Left lung (tissue), 10 donors: ENCODE measurements around the gene SCYL2. TPM values are rescaled to one million over a fixed set of nuclear protein-coding genes. Genes with fewer than 3 reads are reported as not detected.
"Not testable (repeated sequence)": the region's sequence is repeated elsewhere in the genome, so short reads cannot be mapped to it uniquely, and the experiment has no call there.

ENCODE experiments used
- ATAC-seq: fragments of 200-7000 bp; cut with Tn5 transposase; one replicate; pipeline ENCODE4 v1.9.1; 2020; ENCODE audit warnings: moderate library complexity
- DNase-seq, 4 donors: peaks; one replicate each; pipeline ENCODE4 v3.0.0-alpha.2; 2013 to 2020
- H3K27ac ChIP-seq, 2 donors: fragments of 200-600 bp; sonication (generic) in 1 of 2; one replicate each; pipeline versions ENCODE4 v1.5.0 to v1.8.0; 2020 to 2021
- H3K27me3 ChIP-seq, 2 donors: fragments of 200-600 bp; sonication (generic) in 1 of 2; one replicate each; pipeline versions ENCODE4 v1.5.0 to v1.8.0; 2020 to 2021
- H3K36me3 ChIP-seq, 2 donors: fragments of 200-600 bp; sonication (generic) in 1 of 2; one replicate each; pipeline versions ENCODE4 v1.5.0 to v1.8.0; 2020 to 2021
- H3K4me1 ChIP-seq, 2 donors: fragments of 200-600 bp; one replicate each; pipeline ENCODE4 v1.8.0; 2021
- H3K4me3 ChIP-seq, 2 donors: fragments of 200-600 bp; sonication (generic) in 1 of 2; one replicate each; pipeline versions ENCODE4 v1.5.0 to v1.8.0; 2020 to 2021; ENCODE audit warnings: mild to moderate bottlenecking in 1 of 2
- H3K9me3 ChIP-seq, 2 donors: fragments of 200-600 bp; sonication (generic) in 1 of 2; one replicate each; pipeline versions ENCODE4 v1.5.0 to v1.8.0; 2020 to 2021
- intact Hi-C, 2 donors: fragments of 100-400 bp; cut with DNase I; formaldehyde crosslinking; loops; one replicate each; pipeline versions ENCODE4 v1.11.2 to v1.14.2; 2022
- polyA plus RNA-seq, 6 donors: library from polyadenylated mRNA; unstranded; fragments of 120-200 nt; gene quantifications; one replicate each; pipeline ENCODE4 v1.2.1, GENCODE V29; 2013; ENCODE audit not compliant: insufficient read length in 6 of 6
- total RNA-seq, 2 donors: library from RNA; stranded (reverse); fragmentation: NEBNext Ultra II Directional; extraction: Animal tissue kit (Norgen Biotek cat#: 25700); gene quantifications; one replicate each; pipeline ENCODE4 v1.2.1, GENCODE V29; 2021
- TF ChIP-seq, protein P1 (sequence below), 2 donors: fragments of 200-600 bp; sonication (generic) in 1 of 2; IDR thresholded peaks; one replicate each; pipeline versions ENCODE4 v1.5.0 to v1.8.0; 2021; ENCODE audit warnings: antibody characterized with exemption in 2 of 2
- donor health status: DM: no; HTN: yes; CAD: no.
- donor health status: DM: no; HTN: no; CAD: no.

SCYL2 gene
- total and polyA plus RNA-seq, 8 donors = 48.9 to 69.9 (median 60.8) TPM

DNA sequence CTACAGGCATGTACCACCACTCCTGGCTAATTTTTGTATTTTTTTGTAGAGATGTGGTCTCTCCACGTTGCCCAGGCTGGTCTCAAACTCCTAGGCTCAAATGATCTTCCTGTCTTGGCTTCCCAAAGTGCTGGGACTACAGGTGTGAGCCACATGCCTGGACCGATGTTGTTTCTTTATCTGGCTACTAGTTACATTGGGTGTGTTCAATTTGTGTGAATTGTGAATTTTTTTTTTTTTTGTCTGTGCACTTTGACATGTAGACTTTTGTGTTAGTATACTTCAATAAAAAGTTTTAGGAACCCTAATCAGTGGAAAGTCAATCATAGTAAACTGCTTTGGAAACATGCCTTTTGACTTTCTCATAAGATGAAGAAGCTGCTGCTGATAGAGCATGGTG, 65.9 kb downstream of the SCYL2 start:
- H3K9me3 ChIP-seq = no peaks in the 10 kb centered on the region
- ATAC-seq (no peak), DNase-seq (no peak)
- H3K36me3 ChIP-seq = peaks cover 0 to 84% of the 10 kb centered on the region in 2 donors
- H3K4me1 ChIP-seq = no peaks in the 10 kb centered on the region
- H3K27ac ChIP-seq = no peak overlapping the region
- no peaks in the 10 kb centered on the region for H3K27me3 ChIP-seq
- no peak overlapping the region for H3K4me3 ChIP-seq
- TF ChIP-seq, protein P1, sequence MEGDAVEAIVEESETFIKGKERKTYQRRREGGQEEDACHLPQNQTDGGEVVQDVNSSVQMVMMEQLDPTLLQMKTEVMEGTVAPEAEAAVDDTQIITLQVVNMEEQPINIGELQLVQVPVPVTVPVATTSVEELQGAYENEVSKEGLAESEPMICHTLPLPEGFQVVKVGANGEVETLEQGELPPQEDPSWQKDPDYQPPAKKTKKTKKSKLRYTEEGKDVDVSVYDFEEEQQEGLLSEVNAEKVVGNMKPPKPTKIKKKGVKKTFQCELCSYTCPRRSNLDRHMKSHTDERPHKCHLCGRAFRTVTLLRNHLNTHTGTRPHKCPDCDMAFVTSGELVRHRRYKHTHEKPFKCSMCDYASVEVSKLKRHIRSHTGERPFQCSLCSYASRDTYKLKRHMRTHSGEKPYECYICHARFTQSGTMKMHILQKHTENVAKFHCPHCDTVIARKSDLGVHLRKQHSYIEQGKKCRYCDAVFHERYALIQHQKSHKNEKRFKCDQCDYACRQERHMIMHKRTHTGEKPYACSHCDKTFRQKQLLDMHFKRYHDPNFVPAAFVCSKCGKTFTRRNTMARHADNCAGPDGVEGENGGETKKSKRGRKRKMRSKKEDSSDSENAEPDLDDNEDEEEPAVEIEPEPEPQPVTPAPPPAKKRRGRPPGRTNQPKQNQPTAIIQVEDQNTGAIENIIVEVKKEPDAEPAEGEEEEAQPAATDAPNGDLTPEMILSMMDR (IDR thresholded peaks at IDR 0.05) = no peak
- intact Hi-C loops = no loop called here

DNA sequence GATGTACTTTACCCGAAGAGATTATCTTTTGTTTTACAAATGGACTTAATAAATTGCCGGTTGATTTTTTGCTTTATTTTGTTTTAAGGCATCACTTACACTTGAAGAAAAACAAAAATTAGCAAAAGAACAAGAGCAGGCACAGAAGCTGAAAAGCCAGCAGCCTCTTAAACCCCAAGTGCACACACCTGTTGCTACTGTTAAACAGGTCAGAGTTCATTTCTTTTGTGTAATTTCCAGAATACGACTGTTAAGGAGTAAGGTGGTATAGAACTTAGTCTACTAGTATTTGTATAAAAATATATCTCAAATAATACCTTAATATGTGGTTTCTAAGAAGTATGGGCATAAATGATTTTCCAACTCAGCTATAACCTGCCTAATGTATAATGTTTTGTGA, 70.3 kb downstream of the SCYL2 start:
- ATAC-seq (peak; percentile 76), DNase-seq (peak in 1 of 4 donors; percentile 21)
- H3K9me3 ChIP-seq = no peaks in the 10 kb centered on the region
- intact Hi-C loops = no loop called here
- peaks cover 0 to 82% of the 10 kb centered on the region in 2 donors for H3K36me3 ChIP-seq
- no peak overlapping the region for H3K4me3 ChIP-seq
- no peaks in the 10 kb centered on the region for H3K27me3 ChIP-seq
- no peaks in the 10 kb centered on the region for H3K4me1 ChIP-seq
- no peak overlapping the region for H3K27ac ChIP-seq
- TF ChIP-seq, protein P1 (IDR thresholded peaks at IDR 0.05) = no peak

DNA sequence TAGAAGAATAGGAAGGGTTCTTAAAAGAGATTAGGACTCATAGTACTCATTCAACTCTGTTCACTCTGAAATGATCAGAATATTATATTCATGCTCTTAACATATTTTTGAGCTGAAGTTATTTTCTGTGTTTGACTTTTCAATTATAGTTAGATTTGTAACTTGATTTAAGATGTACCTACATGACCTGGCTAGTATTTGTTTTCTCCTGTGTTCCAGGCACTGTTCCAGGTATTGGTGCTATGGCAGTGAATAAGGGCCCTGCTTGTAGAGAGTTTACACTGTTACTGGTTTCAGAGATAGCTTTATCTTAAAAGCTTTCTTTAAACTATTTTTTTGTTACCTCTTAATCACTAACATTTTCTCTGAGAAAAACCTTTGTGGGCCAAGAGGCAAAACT, 70.8 kb downstream of the SCYL2 start:
- peaks cover 0 to 79% of the 10 kb centered on the region in 2 donors for H3K36me3 ChIP-seq
- H3K9me3 ChIP-seq = peaks cover 0 to 2% of the 10 kb centered on the region in 2 donors
- DNase-seq (peak in 3 of 4 donors; percentile 16 to 43 (median 42)), ATAC-seq (peak; percentile 94)
- no peaks in the 10 kb centered on the region for H3K27me3 ChIP-seq
- TF ChIP-seq, protein P1 (IDR thresholded peaks at IDR 0.05) = no peak
- H3K27ac ChIP-seq = no peak overlapping the region
- no peaks in the 10 kb centered on the region for H3K4me1 ChIP-seq
- intact Hi-C loops = no loop called here
- no peak overlapping the region for H3K4me3 ChIP-seq

DNA sequence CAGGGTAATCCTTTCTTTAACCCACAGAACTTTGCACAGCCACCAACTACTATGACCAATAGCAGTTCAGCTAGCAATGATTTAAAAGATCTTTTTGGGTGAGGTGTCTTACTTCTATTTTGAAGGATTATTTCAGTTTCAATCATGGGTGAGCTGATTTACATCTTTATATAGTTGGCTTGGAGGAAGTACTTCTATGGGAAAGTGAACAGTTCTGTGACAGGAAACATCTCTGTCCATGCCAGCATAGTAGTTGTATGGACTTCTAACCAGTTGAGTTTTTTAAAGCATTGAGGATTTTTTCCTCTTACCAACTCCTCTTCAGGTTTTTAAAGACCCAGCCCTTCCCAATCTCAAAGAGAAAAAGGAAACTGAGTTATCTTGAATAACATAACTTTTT, 72.1 kb downstream of the SCYL2 start:
- DNase-seq (no peak), ATAC-seq (no peak)
- Histone ChIP-seq H3K4me1 (no peaks in the 10 kb centered on the region), H3K27ac (no peak overlapping the region), H3K9me3 (peaks cover 0 to 2% of the 10 kb centered on the region in 2 donors), H3K4me3 (no peak overlapping the region), H3K36me3 (peaks cover 0 to 67% of the 10 kb centered on the region in 2 donors), H3K27me3 (no peaks in the 10 kb centered on the region)
- intact Hi-C loops = no loop called here
- TF ChIP-seq, protein P1 (IDR thresholded peaks at IDR 0.05) = no peak

DNA sequence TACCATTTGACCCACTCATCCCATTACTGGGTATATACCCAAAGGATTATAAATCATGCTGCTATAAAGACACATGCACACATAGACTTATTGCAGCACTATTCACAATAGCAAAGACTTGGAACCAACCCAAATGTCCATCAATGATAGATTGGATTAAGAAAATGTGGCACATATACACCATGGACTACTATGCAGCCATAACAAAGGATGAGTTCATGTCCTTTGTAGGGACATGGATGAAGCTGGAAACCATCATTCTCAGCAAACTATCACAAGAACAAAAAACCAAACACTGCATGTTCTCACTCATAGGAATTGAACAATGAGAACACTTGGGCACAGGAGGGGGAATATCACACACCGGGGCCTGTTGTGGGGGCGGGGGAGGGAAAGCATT, 75.9 kb downstream of the SCYL2 start:
- H3K27ac ChIP-seq, DNase-seq, H3K4me3 ChIP-seq, H3K9me3 ChIP-seq, intact Hi-C loops, H3K4me1 ChIP-seq, ATAC-seq, H3K27me3 ChIP-seq: not testable (repeated sequence)
- peaks cover 0 to 32% of the 10 kb centered on the region in 2 donors for H3K36me3 ChIP-seq

DNA sequence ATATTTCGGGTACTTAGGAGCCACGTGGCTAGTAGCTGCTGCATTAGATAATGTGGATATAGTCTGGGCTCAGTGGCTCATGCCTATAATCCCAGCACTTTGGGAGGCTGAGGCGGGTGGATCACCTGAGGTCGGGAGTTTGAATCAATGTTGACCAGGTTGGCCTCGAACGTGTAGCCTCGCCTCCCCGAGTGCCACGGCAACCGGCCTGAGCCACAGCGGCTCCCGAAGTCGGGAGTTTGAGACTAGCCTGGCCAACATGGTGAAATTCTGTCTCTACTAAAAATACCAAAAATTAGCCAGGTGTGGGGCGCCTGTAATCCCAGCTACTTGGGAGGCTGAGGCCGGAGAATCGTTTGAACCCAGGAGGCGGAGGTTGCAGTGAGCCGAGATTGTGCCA, 77.4 kb downstream of the SCYL2 start:
- H3K4me1 ChIP-seq, H3K4me3 ChIP-seq, DNase-seq, H3K9me3 ChIP-seq, H3K27me3 ChIP-seq, intact Hi-C loops, ATAC-seq, H3K27ac ChIP-seq: not testable (repeated sequence)
- peaks cover 0 to 21% of the 10 kb centered on the region in 2 donors for H3K36me3 ChIP-seq
